HG03039 (cell line): ENCODE data around the gene COPS9.

Experiments
- ATAC-seq: cut with Tn5 transposase; IDR thresholded peaks from one replicate; pipeline ENCODE4 v1.9.1; 2021; ENCODE audit warnings: mild to moderate bottlenecking, moderate library complexity; ENCODE audit not compliant: unreplicated experiment

The COPS9 gene

GRCh38 chr2:240121675-240122074 is 14.4 kb downstream of the COPS9 start:
- no peak for ATAC-seq

GRCh38 chr2:240121190-240121589 is 14.9 kb downstream of the COPS9 start:
- ATAC-seq: no peak

- ATAC-seq: no peak
These were observed 21.9 kb downstream of the COPS9 start for GRCh38 chr2:240114233-240114632.

- no peak for ATAC-seq
These were observed 23.0 kb downstream of the COPS9 start for GRCh38 chr2:240112914-240113690.

- no peak for ATAC-seq
These were observed 24.9 kb downstream of the COPS9 start for GRCh38 chr2:240111253-240111652.

DNA sequence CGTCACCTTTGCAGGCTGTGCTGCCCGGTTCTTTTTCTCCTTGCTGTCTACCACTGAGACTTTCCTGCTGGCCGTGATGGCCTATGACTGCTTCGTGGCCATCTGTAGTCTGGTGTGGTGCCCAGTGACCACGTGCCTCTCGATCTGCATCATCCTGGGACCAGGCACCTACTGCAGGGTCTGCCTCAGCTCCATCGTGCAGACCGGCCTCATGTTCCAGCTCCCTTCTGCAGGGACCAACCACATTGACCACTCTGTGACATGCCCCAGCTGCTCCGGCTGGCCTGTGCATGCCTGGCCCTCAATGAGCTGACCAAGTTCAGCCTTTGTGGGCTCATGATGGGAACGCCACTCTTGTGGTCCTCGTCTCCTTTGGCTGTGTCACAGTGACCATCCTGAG is 26.7 kb downstream of the COPS9 start:
- ATAC-seq: no peak

DNA sequence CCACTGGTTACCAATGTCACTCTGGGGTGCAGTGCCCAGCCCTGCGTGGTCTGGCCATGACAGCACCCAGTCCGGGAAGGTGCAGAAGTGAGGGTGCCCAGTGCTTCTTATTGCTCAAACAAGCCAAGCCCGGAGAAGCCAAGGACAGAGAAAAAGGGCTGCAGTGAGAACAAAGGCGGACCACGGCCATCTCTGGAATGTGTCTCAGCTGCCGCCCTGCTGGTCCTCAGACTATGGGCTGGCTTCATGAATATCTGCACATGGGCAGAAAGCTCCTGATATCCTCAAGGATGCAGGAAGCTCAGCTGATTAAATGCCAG is 28.7 kb downstream of the COPS9 start:
- no peak for ATAC-seq

- ATAC-seq: no peak
These were observed 29.2 kb downstream of the COPS9 start for GRCh38 chr2:240106765-240107476.

DNA sequence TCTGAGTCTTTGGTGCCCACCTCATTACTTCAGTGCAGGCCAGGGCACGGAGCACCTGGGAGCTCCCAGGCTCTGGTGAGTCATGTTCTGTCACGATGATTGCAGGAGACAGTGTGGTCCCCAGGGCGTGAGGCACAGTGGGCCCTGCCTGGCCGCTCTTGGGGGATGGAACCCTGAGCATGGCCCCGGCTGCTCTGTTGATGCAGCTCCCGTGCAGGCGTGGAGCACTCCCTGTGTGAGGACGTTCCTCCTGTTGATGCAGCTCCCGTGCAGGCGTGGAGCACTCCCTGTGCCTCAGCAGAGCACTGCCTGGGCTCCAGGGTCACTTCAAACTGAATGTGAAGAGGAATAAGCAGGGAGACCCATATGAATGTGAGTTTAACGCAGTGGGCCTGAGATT is 30.1 kb downstream of the COPS9 start:
- no peak for ATAC-seq

DNA sequence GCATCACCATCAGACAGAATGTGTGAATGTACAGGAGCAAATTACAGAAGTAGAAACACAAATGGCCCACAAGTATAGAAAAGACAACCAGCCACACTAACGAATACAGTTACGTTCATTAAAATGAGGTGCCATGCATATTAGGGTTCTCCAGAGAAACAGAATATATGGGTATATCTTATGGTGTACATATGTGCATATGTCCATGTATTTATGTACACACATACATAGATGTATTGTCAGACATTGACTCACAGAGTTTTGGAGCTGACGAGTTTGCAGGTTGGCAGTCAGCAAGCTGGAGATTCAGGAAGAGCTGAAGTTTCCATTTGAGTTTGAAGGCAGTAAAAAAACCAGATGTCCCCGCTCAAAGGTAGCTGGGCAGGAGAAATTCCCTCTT is 33.0 kb downstream of the COPS9 start:
- ATAC-seq: no peak

- no peak for ATAC-seq
These were observed 37.8 kb downstream of the COPS9 start for GRCh38 chr2:240098349-240098748.

- no peak for ATAC-seq
These were observed 40.3 kb downstream of the COPS9 start for GRCh38 chr2:240095556-240096523.

DNA sequence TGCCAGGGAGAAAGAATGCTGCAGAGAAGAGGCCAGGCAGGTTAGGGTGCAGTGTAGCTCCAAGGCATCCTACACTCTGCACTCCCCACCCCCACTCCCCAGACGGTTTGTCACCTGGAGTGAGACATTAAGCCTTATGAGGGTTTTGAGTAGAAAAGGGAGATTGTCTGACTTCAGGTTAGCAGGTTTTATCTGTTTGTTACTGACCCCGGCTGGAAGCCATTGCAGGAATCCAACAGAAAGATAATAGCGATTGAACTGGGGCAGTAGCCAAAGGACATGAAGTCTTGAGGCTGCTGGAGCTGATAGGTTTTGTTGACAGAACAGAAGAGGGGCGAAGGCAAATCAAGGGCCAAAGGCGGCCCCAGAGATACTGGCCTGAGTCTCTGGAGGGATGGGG is 46.8 kb downstream of the COPS9 start:
- ATAC-seq: no peak

DNA sequence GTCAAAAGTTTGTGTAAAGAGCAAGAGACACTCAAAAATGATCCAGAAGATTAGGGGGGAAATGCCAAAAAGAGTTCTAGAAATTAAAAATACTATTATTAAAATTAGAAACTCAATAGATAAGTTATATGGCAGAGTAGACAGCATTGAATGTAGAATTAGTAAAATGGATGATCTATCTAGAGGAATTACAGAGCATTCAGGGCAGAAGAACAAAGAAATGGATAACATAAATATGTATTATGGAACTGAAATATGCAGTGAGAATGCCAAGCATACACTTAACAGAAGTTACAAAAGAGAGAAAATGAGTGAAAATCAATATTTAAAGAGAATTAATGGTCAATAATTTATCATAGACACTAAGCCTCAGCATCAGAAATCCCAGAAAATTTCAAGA is 49.5 kb downstream of the COPS9 start:
- ATAC-seq: no peak
